ENCODE results near the gene ARHGAP5.

DNA sequence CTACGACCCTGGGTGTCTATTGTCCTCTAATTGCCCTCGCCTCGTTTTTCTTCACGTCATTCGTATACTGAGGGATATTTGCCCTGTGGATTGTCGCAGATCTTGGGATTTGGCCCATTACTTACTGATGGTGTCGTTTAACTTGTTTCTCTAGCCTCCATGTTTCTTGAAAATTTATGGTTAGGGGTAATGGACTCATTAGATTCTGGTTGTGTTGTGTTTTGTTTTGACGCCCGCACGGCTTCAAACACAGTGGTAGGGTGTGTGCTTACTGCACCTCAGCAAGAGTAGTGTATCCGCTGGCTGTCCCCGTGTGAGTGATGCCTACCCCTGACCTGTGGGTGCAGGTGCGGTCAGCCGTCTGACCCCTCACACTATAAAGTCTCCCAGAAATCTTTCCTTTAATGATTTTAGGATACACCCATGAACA lies 126.8 kb downstream of the ARHGAP5 start:
- no peak for TF ChIP-seq POLR2A (IDR thresholded peaks at IDR 0.05)
- TF ChIP-seq, protein P1, sequence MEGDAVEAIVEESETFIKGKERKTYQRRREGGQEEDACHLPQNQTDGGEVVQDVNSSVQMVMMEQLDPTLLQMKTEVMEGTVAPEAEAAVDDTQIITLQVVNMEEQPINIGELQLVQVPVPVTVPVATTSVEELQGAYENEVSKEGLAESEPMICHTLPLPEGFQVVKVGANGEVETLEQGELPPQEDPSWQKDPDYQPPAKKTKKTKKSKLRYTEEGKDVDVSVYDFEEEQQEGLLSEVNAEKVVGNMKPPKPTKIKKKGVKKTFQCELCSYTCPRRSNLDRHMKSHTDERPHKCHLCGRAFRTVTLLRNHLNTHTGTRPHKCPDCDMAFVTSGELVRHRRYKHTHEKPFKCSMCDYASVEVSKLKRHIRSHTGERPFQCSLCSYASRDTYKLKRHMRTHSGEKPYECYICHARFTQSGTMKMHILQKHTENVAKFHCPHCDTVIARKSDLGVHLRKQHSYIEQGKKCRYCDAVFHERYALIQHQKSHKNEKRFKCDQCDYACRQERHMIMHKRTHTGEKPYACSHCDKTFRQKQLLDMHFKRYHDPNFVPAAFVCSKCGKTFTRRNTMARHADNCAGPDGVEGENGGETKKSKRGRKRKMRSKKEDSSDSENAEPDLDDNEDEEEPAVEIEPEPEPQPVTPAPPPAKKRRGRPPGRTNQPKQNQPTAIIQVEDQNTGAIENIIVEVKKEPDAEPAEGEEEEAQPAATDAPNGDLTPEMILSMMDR (IDR thresholded peaks at IDR 0.05): no peak

All from ovary (tissue), 3 donors.